Occipital lobe (tissue), 3 donors: ENCODE measurements around the gene RPP21. TPM values are rescaled to one million over a fixed set of nuclear protein-coding genes. Genes with fewer than 3 reads are reported as not detected.

Source experiments
- DNase-seq: peaks from one replicate; lab custom pipeline; 2025; lab: John Stamatoyannopoulos, UW
- small RNA-seq: library from RNA; depleted of rRNA; stranded (forward); fragments of <200 nt; gene quantifications from one replicate; pipeline ENCODE3, GENCODE V24; 2014
- total RNA-seq: library from RNA; depleted of rRNA; stranded (reverse); fragments of >200 nt; gene quantifications from one replicate; pipeline ENCODE4 v1.2.3, GENCODE V29; 2014

RPP21 gene
- total RNA-seq, 1 donor from 2014 or later, result 12.8 TPM

DNA sequence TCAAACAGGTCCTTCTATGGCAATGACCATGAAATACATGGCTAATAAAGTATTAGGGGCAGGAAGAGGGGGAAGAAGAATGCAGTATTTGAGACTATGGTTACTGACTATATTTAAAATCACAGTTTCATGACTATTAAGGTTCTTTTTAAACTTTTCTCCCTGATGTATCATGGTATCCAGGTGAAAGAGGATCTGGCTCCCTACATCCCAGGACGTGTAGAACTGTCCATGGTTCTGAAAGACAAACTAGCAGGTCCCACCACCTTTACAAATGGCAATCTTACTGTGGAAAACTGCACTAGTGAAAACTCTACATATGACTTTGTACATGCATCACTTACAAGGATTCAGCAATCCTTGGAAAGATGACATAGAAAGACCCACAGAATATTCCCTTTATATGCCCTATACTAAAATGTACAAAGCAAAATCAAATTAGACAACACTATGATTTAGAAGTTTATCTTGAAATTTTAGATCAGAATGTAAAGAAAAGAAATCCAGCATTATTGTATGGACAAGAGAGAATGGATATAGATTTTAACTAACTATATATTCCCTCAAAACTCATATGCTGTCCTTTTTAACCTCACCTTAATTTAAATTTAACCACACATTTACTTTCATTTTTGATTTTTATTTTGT lies 33.5 kb downstream of the RPP21 start:
- no peak for DNase-seq

DNA sequence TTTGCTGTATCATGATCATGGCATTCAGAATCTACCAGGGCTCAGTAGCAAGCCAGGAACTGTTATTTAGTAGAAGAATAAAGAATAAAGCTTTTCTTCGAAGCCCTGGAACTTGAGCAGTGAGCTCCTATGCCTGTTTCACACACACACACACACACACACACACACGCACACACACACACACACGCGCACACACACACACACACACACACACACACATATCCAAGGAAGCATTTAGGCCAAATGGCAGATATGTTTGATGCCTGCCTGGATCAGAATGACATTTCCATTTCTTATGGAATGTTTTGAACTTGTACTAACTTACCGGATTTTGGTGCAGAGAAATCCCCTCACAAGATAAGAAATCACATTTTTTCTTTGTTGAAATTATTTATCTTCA lies 35.5 kb downstream of the RPP21 start:
- no peak for DNase-seq

DNA sequence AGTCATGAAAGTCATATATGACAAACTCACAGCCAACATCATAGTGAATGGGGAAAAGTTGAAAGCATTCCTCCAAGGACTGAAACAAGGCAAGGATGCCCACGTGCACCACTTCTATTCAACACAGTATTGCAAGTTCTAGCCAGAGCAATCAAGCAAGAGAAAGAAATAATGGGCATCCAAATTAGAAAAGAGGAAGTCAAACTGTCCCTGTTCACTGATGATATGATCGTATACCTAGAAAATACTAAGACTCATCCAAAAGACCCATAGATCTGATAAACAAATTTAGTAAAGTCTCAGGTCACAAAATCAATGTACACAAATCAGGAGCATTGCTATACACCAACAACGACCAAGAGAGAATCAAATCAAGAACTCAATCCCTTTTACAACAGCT lies 41.2 kb downstream of the RPP21 start:
- DNase-seq, result no peak

DNA sequence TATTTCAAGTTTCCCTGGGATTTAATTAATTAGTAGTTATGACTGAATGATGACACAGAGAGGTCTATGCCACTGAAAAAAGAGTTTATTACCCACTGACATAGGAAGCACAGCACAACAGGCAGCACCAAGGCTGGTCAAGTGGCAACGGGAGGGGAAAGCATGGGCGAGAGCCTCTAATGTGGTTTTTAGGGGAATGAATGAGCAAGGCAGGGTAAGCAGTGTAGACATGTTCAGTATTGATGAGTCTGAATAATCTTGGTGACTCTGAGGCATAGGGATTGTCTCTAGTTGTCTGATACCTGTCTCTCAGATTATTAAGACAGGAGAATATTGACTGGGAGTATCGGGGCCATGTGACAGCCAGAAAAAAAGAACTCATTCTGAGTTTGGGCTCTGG lies 46.3 kb downstream of the RPP21 start:
- no peak for DNase-seq

DNA sequence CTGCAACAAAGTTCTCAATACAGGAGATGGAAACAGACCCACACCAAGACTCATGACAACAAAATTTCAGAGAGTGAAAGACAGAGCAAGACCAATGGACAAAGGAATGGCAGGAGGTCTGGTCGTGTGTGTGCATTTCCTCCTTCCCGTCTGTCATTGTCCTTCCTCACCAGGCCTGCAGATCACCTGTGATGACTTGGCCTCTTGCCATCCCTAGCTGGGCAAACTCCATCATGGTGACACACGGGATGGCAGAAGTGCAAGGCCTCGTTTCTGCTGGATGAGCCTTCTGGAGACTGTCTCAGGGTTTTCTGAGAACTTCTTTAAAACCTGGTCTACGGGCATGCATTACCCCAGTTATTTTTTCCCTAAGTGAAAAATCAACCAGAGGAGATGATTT lies 49.2 kb downstream of the RPP21 start:
- DNase-seq, result no peak

Small RNA genes lying within 50 kb of the gene (small RNA-seq; reads per million reads assigned to genes)
- gene HLA-N, result not detected

Other genes with a start within 250 kb of the RPP21 start
- gene TRIM31, start 232.1 kb upstream of the RPP21 start, total RNA-seq, result not detected
- not detected for gene TRIM40, start 209.0 kb upstream of the RPP21 start, total RNA-seq
- 0.31 TPM for gene TRIM10, start 183.9 kb upstream of the RPP21 start, total RNA-seq
- not detected for gene TRIM15, start 181.6 kb upstream of the RPP21 start, total RNA-seq
- gene TRIM26, start 131.8 kb upstream of the RPP21 start, total RNA-seq, result 12.8 TPM
- 10.0 TPM for gene TRIM39, start 18.2 kb upstream of the RPP21 start, total RNA-seq
- 29.8 TPM for gene HLA-E, start 144.4 kb downstream of the RPP21 start, total RNA-seq
- gene GNL1, start 211.3 kb downstream of the RPP21 start, total RNA-seq, result 38.1 TPM
- 13.6 TPM for gene PRR3, start 212.1 kb downstream of the RPP21 start, total RNA-seq
- 17.5 TPM for gene ABCF1, start 226.3 kb downstream of the RPP21 start, total RNA-seq